ENCODE results near the gene DNTT.

Gene DNTT

DNA sequence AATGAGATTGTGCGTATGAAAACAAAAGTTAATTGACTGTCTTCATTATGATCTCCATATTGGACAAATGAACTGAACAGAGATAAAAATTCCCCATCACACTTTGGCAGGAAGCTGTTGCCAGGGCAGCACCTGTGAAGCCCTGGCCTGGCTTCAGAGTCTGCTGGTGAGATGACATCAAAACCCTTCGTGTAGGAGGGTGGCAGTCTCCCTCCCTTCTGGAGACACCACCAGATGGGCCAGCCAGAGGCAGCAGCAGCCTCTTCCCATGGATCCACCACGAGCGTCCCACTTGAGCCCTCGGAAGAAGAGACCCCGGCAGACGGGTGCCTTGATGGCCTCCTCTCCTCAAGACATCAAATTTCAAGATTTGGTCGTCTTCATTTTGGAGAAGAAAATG lies at the start of gene DNTT:
Gene DNTT, plus strand, starts transcription at position 205 of the 400 bp plus-strand sequence. Its CDS starts 64 bp downstream, at position 269.
- H3K4me1 Mint-ChIP-seq (ENCODE audit: low read depth): peaks cover 44% of the 10 kb centered on the region

DNA sequence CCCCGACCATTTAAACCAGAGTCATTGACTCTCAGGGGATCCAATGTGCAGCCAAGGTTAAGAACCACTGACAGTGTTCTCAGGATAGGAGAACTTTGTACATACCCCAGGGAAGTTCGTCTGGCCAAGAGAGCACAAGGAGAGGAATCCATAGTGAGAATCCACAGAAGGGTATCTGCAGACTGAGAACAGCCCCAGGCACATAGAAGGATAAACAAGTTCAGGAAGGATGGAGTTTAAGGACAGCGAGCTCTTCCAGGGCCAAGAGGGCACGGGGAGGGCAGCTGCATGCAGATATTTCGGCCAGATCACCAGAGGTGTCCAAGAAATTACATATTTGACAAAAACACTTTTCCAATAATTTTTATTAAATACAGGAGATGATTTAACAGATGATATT lies 49.3 kb upstream of the DNTT start:
- H3K36me3 Mint-ChIP-seq: no peaks in the 10 kb centered on the region
- H3K27me3 Mint-ChIP-seq: no peaks in the 10 kb centered on the region
- no peak overlapping the region for H3K4me3 Mint-ChIP-seq
- no peaks in the 10 kb centered on the region for H3K9me3 Mint-ChIP-seq (ENCODE audit: low read depth)
- H3K27ac Mint-ChIP-seq: no peak overlapping the region
- no peaks in the 10 kb centered on the region for H3K4me1 Mint-ChIP-seq (ENCODE audit: low read depth)

More for the DNA sequence above, at the start of gene DNTT:
- Mint-ChIP-seq H3K4me3 (no peak within 1 kb of the TSS), H3K36me3 (peaks cover 3% of the 10 kb centered on the region), H3K27ac (no peak within 1 kb of the TSS), H3K9me3 (ENCODE audit: low read depth) (no peaks in the 10 kb centered on the region), H3K27me3 (peaks cover 6% of the 10 kb centered on the region)

DNA sequence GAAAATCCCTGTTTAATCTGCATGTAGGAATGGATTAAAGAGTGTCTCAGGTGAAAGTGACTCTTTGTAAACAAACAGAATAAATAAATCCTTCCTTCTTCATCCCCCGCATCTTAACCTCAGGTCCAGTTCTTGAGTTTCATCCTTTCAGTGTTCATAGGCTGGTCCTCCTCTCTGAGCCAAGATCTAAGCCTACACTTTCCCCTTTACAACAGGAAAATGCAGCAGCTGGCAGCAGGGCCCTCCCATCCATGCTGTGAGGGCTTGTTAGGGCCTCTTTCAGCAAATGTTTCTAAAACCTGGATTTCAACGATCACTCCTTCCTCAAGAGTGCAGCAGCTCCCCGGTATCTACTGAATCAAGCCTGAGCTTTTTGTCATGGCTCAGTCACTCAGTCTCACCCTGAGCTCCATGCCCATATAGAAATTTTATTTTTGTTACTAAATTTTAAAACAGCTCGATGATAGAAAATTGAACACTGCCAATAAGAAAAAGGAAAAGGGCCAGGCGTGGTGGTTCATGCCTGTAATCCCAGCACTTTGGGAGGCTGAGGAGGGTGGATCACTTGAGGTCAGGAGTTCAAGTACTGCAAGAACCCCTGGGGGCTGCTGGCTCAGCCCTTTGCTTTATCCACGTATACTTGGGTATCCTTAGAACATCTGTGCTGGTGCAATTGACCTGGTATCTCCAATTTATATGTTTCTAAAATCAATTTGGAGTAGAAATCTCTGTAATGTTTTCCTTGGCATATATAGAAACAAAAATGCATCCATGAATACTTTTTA lies 48.5 kb upstream of the DNTT start:
- H3K27ac Mint-ChIP-seq: no peak overlapping the region
- no peaks in the 10 kb centered on the region for H3K9me3 Mint-ChIP-seq (ENCODE audit: low read depth)
- no peaks in the 10 kb centered on the region for H3K4me1 Mint-ChIP-seq (ENCODE audit: low read depth)
- H3K4me3 Mint-ChIP-seq: no peak overlapping the region
- no peaks in the 10 kb centered on the region for H3K27me3 Mint-ChIP-seq
- no peaks in the 10 kb centered on the region for H3K36me3 Mint-ChIP-seq

DNA sequence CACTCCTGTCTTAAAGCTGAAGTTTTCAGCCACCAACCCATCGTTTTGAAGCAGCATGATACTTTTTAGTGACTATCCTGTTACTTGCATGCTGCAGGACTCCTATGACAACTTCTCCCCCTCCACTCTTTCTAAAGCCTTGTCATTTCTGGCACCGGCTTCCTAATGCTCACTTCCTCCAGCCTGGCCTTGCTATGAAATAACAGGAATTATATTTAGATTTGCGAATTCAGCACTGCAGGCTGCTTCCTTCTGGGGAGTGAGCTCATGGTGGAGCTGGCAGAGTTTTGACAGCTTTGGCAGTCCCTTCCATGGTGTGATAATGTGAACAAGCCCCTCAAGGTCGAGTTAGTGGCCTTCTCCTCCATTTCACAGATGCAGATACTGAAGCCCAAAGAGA lies 46.3 kb upstream of the DNTT start:
- no peak overlapping the region for H3K4me3 Mint-ChIP-seq
- no peaks in the 10 kb centered on the region for H3K27me3 Mint-ChIP-seq
- H3K27ac Mint-ChIP-seq: no peak overlapping the region
- no peaks in the 10 kb centered on the region for H3K36me3 Mint-ChIP-seq
- no peaks in the 10 kb centered on the region for H3K4me1 Mint-ChIP-seq (ENCODE audit: low read depth)
- H3K9me3 Mint-ChIP-seq (ENCODE audit: low read depth): no peaks in the 10 kb centered on the region

DNA sequence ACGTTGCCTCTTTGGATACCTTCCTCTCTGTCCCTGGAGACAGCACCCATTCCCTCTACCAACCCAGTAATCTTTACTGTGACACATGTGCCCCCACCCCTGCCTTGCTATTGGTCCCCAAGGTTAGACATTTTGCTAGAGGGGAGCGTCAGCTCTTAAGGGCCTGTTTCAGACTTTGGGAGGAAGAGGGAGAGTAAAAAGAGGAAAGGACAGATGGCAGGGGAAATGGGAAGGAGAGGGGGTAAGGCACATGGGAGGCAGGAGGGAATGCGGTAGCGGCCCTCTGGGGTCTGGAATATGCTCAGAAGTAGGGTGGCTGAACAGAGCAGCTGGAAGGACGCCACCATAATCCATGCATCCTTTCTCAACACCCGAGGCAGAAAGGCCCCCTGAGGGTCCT lies 45.1 kb upstream of the DNTT start:
- no peak overlapping the region for H3K27ac Mint-ChIP-seq
- no peaks in the 10 kb centered on the region for H3K27me3 Mint-ChIP-seq
- no peaks in the 10 kb centered on the region for H3K36me3 Mint-ChIP-seq
- no peaks in the 10 kb centered on the region for H3K4me1 Mint-ChIP-seq (ENCODE audit: low read depth)
- no peaks in the 10 kb centered on the region for H3K9me3 Mint-ChIP-seq (ENCODE audit: low read depth)
- no peak overlapping the region for H3K4me3 Mint-ChIP-seq

DNA sequence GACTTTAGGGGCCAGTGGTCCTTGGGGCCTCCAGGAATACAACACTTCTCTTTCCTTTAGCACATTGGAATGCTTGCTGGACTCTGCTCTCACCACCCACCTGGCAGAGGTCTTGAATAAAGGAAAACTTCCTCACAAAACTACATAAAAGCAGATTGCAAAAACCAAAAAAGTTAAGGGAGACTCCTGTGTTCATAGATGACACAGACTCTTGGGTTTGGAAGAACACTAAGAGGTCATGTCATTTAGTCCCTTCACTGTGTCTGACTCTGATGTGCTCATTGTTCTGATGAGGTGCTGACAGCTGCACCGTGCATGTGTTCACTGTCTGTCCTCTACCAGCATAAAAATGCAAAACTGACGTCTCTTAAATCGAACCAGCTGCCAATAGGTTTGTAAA lies 44.2 kb upstream of the DNTT start:
- no peak overlapping the region for H3K27ac Mint-ChIP-seq
- H3K27me3 Mint-ChIP-seq: no peaks in the 10 kb centered on the region
- no peak overlapping the region for H3K4me3 Mint-ChIP-seq
- H3K36me3 Mint-ChIP-seq: no peaks in the 10 kb centered on the region
- H3K4me1 Mint-ChIP-seq (ENCODE audit: low read depth): no peaks in the 10 kb centered on the region
- H3K9me3 Mint-ChIP-seq (ENCODE audit: low read depth): no peaks in the 10 kb centered on the region

DNA sequence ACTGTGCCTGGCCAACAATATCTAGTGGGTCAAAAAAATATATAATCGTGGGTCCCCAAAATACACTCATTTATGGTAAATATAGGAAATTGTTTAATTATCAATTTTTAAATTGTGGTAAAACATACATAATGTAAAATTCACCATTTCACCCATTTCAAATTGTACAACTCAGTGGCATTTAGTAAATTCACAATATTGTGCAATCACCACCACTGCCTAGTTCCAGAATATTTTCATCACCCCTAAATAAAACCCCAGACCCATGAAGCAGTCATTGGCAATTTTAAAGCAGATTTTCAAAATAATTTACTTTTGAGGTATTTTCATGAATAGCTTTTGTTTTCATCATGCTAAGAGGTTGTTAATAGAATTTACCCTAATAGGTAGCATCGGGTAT lies 43.1 kb upstream of the DNTT start:
- H3K4me3 Mint-ChIP-seq: no peak overlapping the region
- H3K27me3 Mint-ChIP-seq: peaks cover 5% of the 10 kb centered on the region
- H3K9me3 Mint-ChIP-seq (ENCODE audit: low read depth): no peaks in the 10 kb centered on the region
- H3K4me1 Mint-ChIP-seq (ENCODE audit: low read depth): no peaks in the 10 kb centered on the region
- no peak overlapping the region for H3K27ac Mint-ChIP-seq
- peaks cover 2% of the 10 kb centered on the region for H3K36me3 Mint-ChIP-seq

DNA sequence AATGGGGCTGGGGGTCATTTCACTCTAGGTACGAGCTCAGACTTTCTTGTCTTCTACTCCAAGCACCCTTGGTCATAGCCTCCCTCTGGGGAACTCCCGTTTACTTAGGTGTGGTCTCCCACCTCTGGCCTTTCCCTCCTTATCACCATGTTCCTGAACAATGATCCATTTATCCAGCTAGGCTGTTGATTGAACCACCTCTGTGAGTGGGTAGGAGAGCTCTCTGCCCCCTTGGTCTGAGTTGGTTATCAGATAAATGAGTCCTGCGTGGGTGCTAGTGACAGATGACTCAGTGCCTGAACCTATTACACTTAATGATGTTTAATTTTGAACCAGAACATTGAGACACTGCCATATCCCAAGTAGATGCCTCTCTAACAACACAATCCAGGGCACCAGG lies 42.3 kb upstream of the DNTT start:
- no peak overlapping the region for H3K27ac Mint-ChIP-seq
- H3K4me1 Mint-ChIP-seq (ENCODE audit: low read depth): no peaks in the 10 kb centered on the region
- H3K36me3 Mint-ChIP-seq: peaks cover 2% of the 10 kb centered on the region
- H3K4me3 Mint-ChIP-seq: no peak overlapping the region
- peaks cover 5% of the 10 kb centered on the region for H3K27me3 Mint-ChIP-seq
- no peaks in the 10 kb centered on the region for H3K9me3 Mint-ChIP-seq (ENCODE audit: low read depth)

DNA sequence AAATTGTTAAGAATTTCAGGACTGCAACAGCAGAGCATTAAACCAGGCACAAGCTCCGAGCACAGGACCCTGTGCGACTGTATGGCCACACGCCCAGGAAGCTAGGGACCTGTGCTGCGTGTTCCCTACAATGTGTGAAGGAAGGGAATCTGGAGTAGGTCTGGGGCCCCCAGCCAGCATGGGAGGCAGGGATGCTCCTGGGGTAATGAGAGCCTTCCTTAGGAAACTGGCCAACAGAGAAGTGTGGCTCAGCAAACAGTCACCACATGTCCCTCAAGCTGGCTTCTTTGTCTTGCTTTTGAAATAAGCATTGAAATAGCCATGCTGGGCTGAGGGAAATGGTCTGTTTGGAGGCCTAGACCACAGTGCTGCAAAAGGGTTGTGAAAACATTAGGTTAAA lies 41.1 kb upstream of the DNTT start:
- no peaks in the 10 kb centered on the region for H3K9me3 Mint-ChIP-seq (ENCODE audit: low read depth)
- no peak overlapping the region for H3K4me3 Mint-ChIP-seq
- peaks cover 2% of the 10 kb centered on the region for H3K36me3 Mint-ChIP-seq
- H3K27ac Mint-ChIP-seq: no peak overlapping the region
- peaks cover 5% of the 10 kb centered on the region for H3K27me3 Mint-ChIP-seq
- no peaks in the 10 kb centered on the region for H3K4me1 Mint-ChIP-seq (ENCODE audit: low read depth)

DNA sequence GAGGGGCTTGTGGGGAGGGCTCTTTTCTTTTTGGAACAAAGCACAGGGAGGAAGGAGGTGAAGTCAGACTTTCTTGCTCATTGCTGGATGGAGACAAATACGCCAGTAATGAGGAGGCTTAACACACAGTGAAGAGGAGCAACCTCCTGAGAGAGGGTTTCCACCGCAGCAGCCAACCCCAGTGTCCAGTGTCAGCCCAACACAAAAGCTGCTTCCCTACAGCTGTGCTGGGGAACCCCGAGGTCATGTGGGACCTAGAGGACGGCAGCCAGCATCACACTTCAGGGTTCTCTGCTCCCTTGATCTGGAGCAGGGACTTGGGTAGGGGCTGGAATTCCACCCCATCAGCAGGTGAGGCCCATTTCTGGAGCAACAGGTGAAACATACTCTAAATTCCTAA lies 40.6 kb upstream of the DNTT start:
- H3K27ac Mint-ChIP-seq: no peak overlapping the region
- H3K4me3 Mint-ChIP-seq: no peak overlapping the region
- H3K36me3 Mint-ChIP-seq: peaks cover 2% of the 10 kb centered on the region
- peaks cover 6% of the 10 kb centered on the region for H3K27me3 Mint-ChIP-seq
- no peaks in the 10 kb centered on the region for H3K9me3 Mint-ChIP-seq (ENCODE audit: low read depth)
- H3K4me1 Mint-ChIP-seq (ENCODE audit: low read depth): no peaks in the 10 kb centered on the region

DNA sequence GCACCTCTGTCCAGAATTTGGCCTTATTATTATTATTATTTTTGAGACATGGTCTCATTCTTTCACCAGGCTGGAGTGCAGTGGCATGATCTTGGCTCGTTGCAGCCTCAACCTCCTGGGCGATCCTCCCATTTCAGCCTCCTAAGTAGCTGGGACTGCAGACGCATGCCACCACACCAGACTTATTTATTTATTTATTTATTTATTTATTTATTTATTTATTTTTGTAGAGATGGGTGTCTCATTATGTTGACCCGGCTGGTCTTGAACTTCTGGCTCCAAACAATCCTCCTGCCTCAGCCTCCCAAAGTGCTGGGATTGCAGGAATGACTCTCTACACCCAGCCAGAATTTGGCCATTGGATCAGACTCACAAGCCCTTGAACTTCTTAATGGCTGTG lies 39.3 kb upstream of the DNTT start:
- H3K4me3 Mint-ChIP-seq: no peak overlapping the region
- peaks cover 2% of the 10 kb centered on the region for H3K36me3 Mint-ChIP-seq
- H3K4me1 Mint-ChIP-seq (ENCODE audit: low read depth): no peaks in the 10 kb centered on the region
- no peak overlapping the region for H3K27ac Mint-ChIP-seq
- H3K9me3 Mint-ChIP-seq (ENCODE audit: low read depth): no peaks in the 10 kb centered on the region
- peaks cover 7% of the 10 kb centered on the region for H3K27me3 Mint-ChIP-seq

DNA sequence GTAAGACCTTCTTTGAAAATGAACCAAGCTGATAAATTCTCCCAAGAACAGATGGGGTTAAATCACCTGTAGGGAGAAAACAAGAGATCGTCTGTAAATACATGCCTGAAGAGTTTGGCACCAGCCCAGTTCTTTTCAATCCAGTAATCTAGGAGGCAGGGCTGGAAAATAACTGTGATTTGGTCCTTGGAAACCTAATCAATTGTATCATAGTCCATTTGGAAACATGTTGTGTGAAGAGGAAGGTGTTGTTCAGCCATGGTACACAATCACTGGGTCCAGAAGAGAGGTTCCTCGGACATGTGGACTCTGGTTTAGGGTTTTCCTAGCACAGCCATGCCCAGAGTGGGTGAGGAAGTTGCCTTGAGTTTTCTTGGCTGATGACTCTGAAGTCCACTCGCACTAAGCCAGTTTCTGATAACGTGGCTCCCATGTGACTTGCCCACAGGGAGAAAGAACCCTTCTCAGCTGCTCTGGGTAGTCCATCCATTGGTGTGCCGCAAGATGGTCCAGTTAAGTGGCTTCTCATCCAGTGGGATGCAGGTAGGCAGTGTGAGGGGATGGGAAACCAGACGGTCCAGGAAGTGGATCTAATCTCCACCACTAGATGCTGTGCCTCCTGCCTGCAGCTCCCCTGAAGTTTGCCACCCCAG lies 38.0 kb upstream of the DNTT start:
- peaks cover 7% of the 10 kb centered on the region for H3K27me3 Mint-ChIP-seq
- peaks cover 2% of the 10 kb centered on the region for H3K36me3 Mint-ChIP-seq
- no peak overlapping the region for H3K27ac Mint-ChIP-seq
- H3K9me3 Mint-ChIP-seq (ENCODE audit: low read depth): no peaks in the 10 kb centered on the region
- no peak overlapping the region for H3K4me3 Mint-ChIP-seq
- no peaks in the 10 kb centered on the region for H3K4me1 Mint-ChIP-seq (ENCODE audit: low read depth)

DNA sequence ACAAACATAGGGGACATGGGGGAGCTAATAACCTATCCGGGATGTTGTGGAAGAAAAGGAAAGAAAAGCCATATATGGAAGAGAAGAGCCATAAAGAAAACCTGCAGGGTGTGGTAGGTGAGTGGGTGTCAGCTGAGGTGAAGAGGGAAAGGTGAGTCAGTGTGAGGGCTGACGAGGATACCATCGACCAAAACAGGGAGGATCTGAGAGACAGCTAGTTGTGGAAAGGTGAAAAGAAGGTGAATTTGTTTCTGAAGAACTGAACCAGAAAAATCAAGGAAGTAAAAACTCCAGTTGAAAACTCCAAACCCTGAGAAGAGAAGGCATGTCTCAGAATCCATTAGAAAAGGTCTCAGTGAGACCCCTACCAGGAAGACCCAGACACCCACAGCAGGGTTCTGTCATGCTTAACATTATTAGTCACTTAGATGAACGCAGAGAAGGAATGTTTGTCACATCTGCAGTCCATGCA lies 37.0 kb upstream of the DNTT start:
- Mint-ChIP-seq H3K27ac (no peak overlapping the region), H3K4me3 (no peak overlapping the region), H3K36me3 (peaks cover 2% of the 10 kb centered on the region), H3K9me3 (ENCODE audit: low read depth) (no peaks in the 10 kb centered on the region), H3K27me3 (peaks cover 7% of the 10 kb centered on the region), H3K4me1 (ENCODE audit: low read depth) (no peaks in the 10 kb centered on the region)

DNA sequence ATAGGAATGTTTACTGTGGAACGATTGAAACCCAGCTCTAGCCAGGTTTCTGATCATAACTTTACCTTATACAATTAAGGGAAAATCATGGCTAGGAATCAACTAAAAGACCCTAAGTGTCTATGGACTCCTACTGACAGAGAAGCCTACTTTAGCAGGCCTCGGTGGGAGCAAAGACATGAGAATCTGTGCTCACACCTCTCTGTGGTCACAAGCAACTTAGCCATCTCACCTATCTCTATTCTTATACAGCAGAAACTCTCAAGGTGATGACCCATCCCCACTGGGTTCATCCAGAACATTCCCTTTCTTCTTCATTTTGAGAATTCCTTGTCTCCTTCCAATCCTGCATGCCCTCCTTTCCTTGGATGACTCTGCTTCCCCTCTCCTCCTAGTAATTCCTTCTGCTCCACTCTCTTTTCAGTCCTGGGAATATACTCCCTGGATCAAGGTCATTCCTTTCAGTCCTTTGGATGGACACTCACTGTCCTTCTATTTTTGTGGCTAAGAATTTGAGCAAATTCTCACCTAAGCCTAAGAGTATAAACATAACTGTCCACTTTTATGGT lies 35.8 kb upstream of the DNTT start:
- H3K27me3 Mint-ChIP-seq: peaks cover 7% of the 10 kb centered on the region
- peaks cover 2% of the 10 kb centered on the region for H3K36me3 Mint-ChIP-seq
- no peaks in the 10 kb centered on the region for H3K4me1 Mint-ChIP-seq (ENCODE audit: low read depth)
- H3K27ac Mint-ChIP-seq: no peak overlapping the region
- no peak overlapping the region for H3K4me3 Mint-ChIP-seq
- no peaks in the 10 kb centered on the region for H3K9me3 Mint-ChIP-seq (ENCODE audit: low read depth)

DNA sequence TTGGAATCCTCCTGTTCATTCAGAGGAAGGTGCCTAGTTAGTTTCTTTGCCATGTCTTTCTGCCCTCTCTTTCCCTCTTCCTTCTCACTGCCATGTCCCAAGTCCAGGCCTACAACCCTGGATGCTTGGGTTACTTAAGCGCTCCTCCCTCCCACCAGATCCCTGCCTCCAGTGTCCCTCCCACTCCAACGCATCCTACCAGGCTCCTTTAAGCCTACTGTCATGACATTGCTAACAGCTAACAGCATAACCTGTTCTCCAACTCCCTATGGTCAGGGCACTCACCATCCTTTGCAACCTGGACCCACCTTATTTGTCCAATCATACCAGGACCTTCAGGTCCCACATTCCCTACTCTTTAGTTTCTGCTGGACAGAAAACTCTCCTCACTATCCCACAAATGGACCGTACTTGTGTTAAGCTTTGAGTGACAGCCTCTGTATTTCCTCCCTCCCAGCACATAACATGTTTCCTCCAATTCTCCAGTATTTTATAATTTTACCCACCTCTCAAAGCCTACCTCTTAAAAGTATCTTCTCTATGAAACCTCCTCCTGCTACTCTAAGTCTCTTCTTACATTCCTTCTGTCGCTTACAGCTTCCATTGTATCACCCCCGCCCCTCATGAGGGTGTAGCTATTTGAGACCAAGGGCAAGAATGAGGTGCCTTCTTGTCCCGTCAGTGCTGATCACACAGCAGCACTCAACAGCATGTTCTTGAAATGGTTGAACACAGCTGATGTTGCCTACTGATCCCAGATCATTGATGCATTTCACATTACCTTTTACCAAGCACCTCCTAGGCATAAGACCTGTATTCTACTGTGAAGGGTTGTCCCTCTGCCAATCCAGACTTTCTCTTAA lies 34.6 kb upstream of the DNTT start:
- Mint-ChIP-seq H3K36me3 (peaks cover 2% of the 10 kb centered on the region), H3K4me3 (no peak overlapping the region), H3K9me3 (ENCODE audit: low read depth) (no peaks in the 10 kb centered on the region), H3K27me3 (peaks cover 7% of the 10 kb centered on the region), H3K4me1 (ENCODE audit: low read depth) (no peaks in the 10 kb centered on the region), H3K27ac (no peak overlapping the region)
